Measurements from ENCODE around the gene ITGA1. TPM values are rescaled to one million over a fixed set of nuclear protein-coding genes. Genes with fewer than 3 reads are reported as not detected.

Gene ITGA1
- total RNA-seq, 4 donors from 2014 or later: 228 to 302 (median 235) TPM

- Histone ChIP-seq H3K36me3 (no peaks in the 10 kb centered on the region), H3K9me3 (no peaks in the 10 kb centered on the region), H3K27me3 (no peaks in the 10 kb centered on the region), H3K27ac (replicated peaks in 1 of 4) (peak overlapping the region; percentile 70 to 83 (median 80)), H3K4me3 (no peak overlapping the region), H3K4me1 (peaks cover 0 to 85% (median 79%) of the 10 kb centered on the region in 4 donors)
- 54% methylated on average over 7 of the region's 7 CpGs for WGBS
- TF ChIP-seq POLR2AphosphoS5 (IDR thresholded peaks at IDR 0.05) (no peak), EP300 (IDR thresholded peaks at IDR 0.05) (no peak), POLR2A (IDR thresholded peaks at IDR 0.05; ENCODE audit: low read depth) (no peak), CTCF (IDR thresholded peaks at IDR 0.05) (no peak)
- DNase-seq (ENCODE audit: extremely low spot score): no peak
- intact Hi-C loops (cut with DNase I): no loop called here
These were observed 50.8 kb downstream of the ITGA1 start for GRCh38 chr5:52838326-52839015.

- Histone ChIP-seq H3K4me3 (no peak overlapping the region), H3K36me3 (no peaks in the 10 kb centered on the region)
These were observed 51.6 kb downstream of the ITGA1 start for GRCh38 chr5:52839285-52839684.

DNA sequence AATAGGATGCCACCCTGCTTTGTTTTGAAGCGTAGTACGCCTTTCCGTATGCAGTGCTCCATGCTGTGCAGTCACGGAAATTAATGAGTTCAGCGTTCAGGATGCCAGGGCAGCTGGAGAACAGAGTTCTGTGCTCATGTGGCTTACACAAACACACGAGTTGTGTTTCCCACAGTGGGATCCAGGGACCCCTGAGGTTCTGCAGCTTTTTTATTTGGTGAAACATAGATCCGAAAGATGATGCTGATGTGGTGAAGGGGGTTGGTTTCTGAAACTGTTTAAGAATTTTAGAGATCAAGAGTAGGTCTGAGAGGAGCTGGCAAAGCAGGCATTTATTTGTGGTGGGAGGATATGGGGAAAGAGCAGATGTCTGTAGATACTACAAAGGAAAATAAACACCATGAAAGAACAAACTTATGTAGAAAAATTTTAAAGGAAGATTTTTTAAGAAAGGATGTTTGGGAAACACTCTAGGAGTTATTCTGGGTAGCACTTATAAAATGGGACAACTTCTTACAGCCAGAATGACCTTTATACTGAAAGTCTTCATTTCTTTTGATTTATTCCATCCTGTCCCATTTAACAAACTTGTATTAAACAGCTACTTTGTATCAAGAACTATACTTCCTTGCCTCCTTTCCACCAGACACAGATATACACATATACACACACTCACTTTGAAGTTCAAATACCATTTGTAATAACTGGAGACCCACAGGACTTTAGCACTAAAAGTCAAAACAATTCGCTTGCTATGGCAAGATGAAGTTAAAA, 52.7 kb downstream of the ITGA1 start:
- Histone ChIP-seq H3K4me1 (peaks cover 13 to 95% (median 92%) of the 10 kb centered on the region in 4 donors), H3K27ac (replicated peaks in 1 of 4) (peak overlapping the region; percentile 70 to 83 (median 80)), H3K9me3 (no peaks in the 10 kb centered on the region), H3K36me3 (no peaks in the 10 kb centered on the region), H3K4me3 (peak overlapping the region in 3 of 4 donors; percentile 5 to 32 (median 24)), H3K27me3 (no peaks in the 10 kb centered on the region)
- TF ChIP-seq POLR2AphosphoS5 (IDR thresholded peaks at IDR 0.05) (peak; percentile 14 to 56), CTCF (IDR thresholded peaks at IDR 0.05) (no peak)
- intact Hi-C loops (cut with DNase I): loop anchor here (10.0 kb wide), 1 partner anchor 46 kb away; no protein-coding TSS in a partner anchor
- DNase-seq (ENCODE audit: extremely low spot score): no peak
- WGBS: 28% methylated on average over 8 of the region's 8 CpGs

More at GRCh38 chr5:52839285-52839684, 51.6 kb downstream of the ITGA1 start:
- H3K27ac ChIP-seq (replicated peaks in 1 of 4): peak overlapping the region; percentile 70 to 83 (median 80)
- no peak for DNase-seq (ENCODE audit: extremely low spot score)
- peaks cover 4 to 91% (median 81%) of the 10 kb centered on the region in 4 donors for H3K4me1 ChIP-seq
- intact Hi-C loops (cut with DNase I): no loop called here
- H3K9me3 ChIP-seq: no peaks in the 10 kb centered on the region
- 100% methylated on average over 1 of the region's 1 CpG for WGBS
- TF ChIP-seq EP300 (IDR thresholded peaks at IDR 0.05) (no peak), POLR2AphosphoS5 (IDR thresholded peaks at IDR 0.05) (no peak), POLR2A (IDR thresholded peaks at IDR 0.05; ENCODE audit: low read depth) (no peak), CTCF (IDR thresholded peaks at IDR 0.05) (no peak)
- no peaks in the 10 kb centered on the region for H3K27me3 ChIP-seq

DNA sequence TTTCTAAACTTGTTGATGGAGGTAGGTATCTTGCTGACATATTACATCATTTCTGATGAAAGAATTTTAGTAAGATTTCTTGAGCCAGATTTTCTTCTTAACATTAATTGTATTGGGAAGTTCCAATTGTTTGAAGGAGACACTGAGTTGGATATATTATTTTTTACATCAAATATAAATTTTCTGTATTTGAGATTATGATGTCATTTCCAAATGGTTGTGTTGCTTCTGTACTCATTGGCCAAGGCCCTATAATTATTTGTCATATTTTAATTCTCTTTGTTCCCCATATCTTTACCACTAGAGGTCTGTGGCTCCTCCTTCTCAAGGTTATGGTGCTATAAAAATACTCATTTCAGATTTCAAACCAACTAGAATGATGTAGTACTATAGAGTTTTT, 53.4 kb downstream of the ITGA1 start:
- Histone ChIP-seq H3K36me3 (no peaks in the 10 kb centered on the region), H3K27me3 (no peaks in the 10 kb centered on the region), H3K9me3 (no peaks in the 10 kb centered on the region), H3K4me1 (peaks cover 13 to 97% (median 92%) of the 10 kb centered on the region in 4 donors), H3K4me3 (no peak overlapping the region), H3K27ac (replicated peaks in 1 of 4) (peak overlapping the region; percentile 70 to 83 (median 80))
- no peak for DNase-seq (ENCODE audit: extremely low spot score)
- TF ChIP-seq POLR2A (IDR thresholded peaks at IDR 0.05; ENCODE audit: low read depth): no peak
- TF ChIP-seq CTCF (IDR thresholded peaks at IDR 0.05): no peak
- no peak for TF ChIP-seq EP300 (IDR thresholded peaks at IDR 0.05)
- TF ChIP-seq POLR2AphosphoS5 (IDR thresholded peaks at IDR 0.05): no peak
- intact Hi-C loops (cut with DNase I): loop anchor here (10.0 kb wide), 1 partner anchor 46 kb away; no protein-coding TSS in a partner anchor
